Measurements from ENCODE around the gene SMYD3.

DNA sequence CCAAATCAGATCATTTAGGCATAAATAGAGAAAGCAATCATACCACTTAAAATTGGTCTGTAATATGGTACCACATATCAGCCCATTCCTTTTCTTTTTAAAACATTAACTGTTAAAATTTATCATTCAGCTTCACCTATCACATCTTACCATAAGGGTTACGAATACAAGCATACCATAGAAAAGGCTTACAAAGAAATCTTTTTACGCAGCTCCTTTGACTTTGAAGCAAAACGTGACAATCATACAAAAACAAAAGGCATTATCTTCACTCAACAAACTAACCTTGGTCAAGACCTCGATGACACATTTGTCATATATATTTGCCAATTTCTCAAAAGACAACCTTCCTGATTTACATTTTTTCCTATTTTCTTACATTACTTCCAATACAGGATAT, 169.0 kb downstream of the SMYD3 start:
- TF ChIP-seq, protein P1, sequence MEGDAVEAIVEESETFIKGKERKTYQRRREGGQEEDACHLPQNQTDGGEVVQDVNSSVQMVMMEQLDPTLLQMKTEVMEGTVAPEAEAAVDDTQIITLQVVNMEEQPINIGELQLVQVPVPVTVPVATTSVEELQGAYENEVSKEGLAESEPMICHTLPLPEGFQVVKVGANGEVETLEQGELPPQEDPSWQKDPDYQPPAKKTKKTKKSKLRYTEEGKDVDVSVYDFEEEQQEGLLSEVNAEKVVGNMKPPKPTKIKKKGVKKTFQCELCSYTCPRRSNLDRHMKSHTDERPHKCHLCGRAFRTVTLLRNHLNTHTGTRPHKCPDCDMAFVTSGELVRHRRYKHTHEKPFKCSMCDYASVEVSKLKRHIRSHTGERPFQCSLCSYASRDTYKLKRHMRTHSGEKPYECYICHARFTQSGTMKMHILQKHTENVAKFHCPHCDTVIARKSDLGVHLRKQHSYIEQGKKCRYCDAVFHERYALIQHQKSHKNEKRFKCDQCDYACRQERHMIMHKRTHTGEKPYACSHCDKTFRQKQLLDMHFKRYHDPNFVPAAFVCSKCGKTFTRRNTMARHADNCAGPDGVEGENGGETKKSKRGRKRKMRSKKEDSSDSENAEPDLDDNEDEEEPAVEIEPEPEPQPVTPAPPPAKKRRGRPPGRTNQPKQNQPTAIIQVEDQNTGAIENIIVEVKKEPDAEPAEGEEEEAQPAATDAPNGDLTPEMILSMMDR (IDR thresholded peaks at IDR 0.05; ENCODE audit: borderline replicate concordance, extremely low read depth, low read length, poor library complexity, severe bottlenecking): no peak
- no peak for TF ChIP-seq EZH2 (IDR thresholded peaks at IDR 0.05; ENCODE audit: borderline replicate concordance, low read depth, low read length, severe bottlenecking)

All from DND-41 (cell line).